Kidney (tissue), 14 donors: ENCODE data around the gene TCF4. TPM values are rescaled to one million over a fixed set of nuclear protein-coding genes. Genes with fewer than 3 reads are reported as not detected.
A peak's percentile ranks its signal among the peaks of the same experiment; 100 is the strongest.

ENCODE experiments used
- DNase-seq, 5 donors: peaks; one replicate each; pipeline ENCODE4 v3.0.0-alpha.2; 2013 to 2020
- FAIRE-seq: peaks from 2 replicates; lab custom pipeline; 2012; peaks lifted over from hg19 to GRCh38; lab: Jason Lieb, UNC
- H3K27ac ChIP-seq, 2 donors: one replicate each; pipeline ENCODE4 v1.7.0; 2013; ENCODE audit warnings: low read depth in 2 of 2, low read length in 2 of 2, inconsistent platforms in 1 of 2
- H3K27me3 ChIP-seq: one replicate; pipeline ENCODE4 v1.7.1; 2013; ENCODE audit warnings: low read length, inconsistent platforms; ENCODE audit not compliant: control insufficient read depth, insufficient read depth
- H3K36me3 ChIP-seq, 3 donors: one replicate each; pipeline versions ENCODE4 v1.7.0 to v1.7.1; 2013; ENCODE audit warnings: low read length in 3 of 3, control low read depth in 1 of 3, inconsistent platforms in 1 of 3; ENCODE audit not compliant: insufficient read depth in 3 of 3, control insufficient read depth in 2 of 3
- H3K4me1 ChIP-seq, 3 donors: one replicate each; pipeline versions ENCODE4 v1.7.0 to v1.7.1; 2013; ENCODE audit warnings: low read length in 3 of 3, inconsistent platforms in 1 of 3, low read depth in 1 of 3; ENCODE audit not compliant: control insufficient read depth in 2 of 3, insufficient read depth in 2 of 3
- H3K4me3 ChIP-seq, 3 donors: one replicate each; pipeline versions ENCODE4 v1.7.0 to v1.8.1; 2013; ENCODE audit warnings: low read length in 3 of 3, control low read depth in 1 of 3, inconsistent platforms in 1 of 3
- H3K9ac ChIP-seq, 3 donors: one replicate each; pipeline versions ENCODE4 v1.7.0 to v1.7.1; 2013; ENCODE audit warnings: low read length in 3 of 3, control low read depth in 1 of 3, inconsistent platforms in 1 of 3
- H3K9me3 ChIP-seq, 3 donors: one replicate each; pipeline versions ENCODE4 v1.7.0 to v1.7.1; 2013; ENCODE audit warnings: low read length in 3 of 3, control low read depth in 1 of 3, inconsistent platforms in 1 of 3; ENCODE audit not compliant: control insufficient read depth in 2 of 3, insufficient read depth in 1 of 3
- CTCF ChIP-seq: IDR thresholded peaks from 3 replicates; pipeline ENCODE4 v1.5.1; 2012; ENCODE audit warnings: mild to moderate bottlenecking, moderate library complexity, borderline replicate concordance; ENCODE audit not compliant: insufficient read depth; ENCODE audit errors: extremely low read depth
- intact Hi-C: fragments of 100-400 bp; cut with DNase I; formaldehyde crosslinking; loops from one replicate; pipeline ENCODE4 v1.11.1; 2022
- polyA plus RNA-seq: library from polyadenylated mRNA; stranded (reverse); fragments of 350-450 nt; fragmentation: Illumina TruSeq; extraction: RNeasy Lipid Tissue Mini Kit (QIAGEN cat#74804); gene quantifications from one replicate; pipeline ENCODE4 v1.2.3, GENCODE V29; 2014; ENCODE audit warnings: low read depth, low replicate concordance; ENCODE audit not compliant: insufficient read depth
- total RNA-seq: library from RNA; stranded (reverse); fragmentation: NEBNext Ultra II Directional; extraction: Animal tissue kit (Norgen Biotek cat#: 25700); gene quantifications from one replicate; pipeline ENCODE4 v1.2.1, GENCODE V29; 2021
- donor health status: control.
- donor health status: control.
- donor health status: control.
- donor health status: control.
- donor health status: control.
- donor health status: DM: yes; HTN: yes; CAD: no.
- donor health status: Normal renal cell carcinoma (clear cell type).

TCF4 gene
- total and polyA plus RNA-seq, 2 donors from 2014 or later = 4.4 to 60.3 TPM

- no peak overlapping the region for H3K4me3 ChIP-seq
- H3K36me3 ChIP-seq = no peaks in the 10 kb centered on the region
- no peak overlapping the region for H3K27ac ChIP-seq
- H3K9me3 ChIP-seq = no peaks in the 10 kb centered on the region
- intact Hi-C loops = loop anchor here (10.0 kb wide), 1 partner anchor 169 kb away; no protein-coding TSS in a partner anchor
- TF ChIP-seq CTCF = no peak
- no peak overlapping the region for H3K9ac ChIP-seq
- peaks cover 0 to 3% (median 0%) of the 10 kb centered on the region in 3 donors for H3K4me1 ChIP-seq
- no peak for DNase-seq
- H3K27me3 ChIP-seq = no peaks in the 10 kb centered on the region
- FAIRE-seq = no peak
Observed at GRCh38 chr18:55404136-55404830, 183.7 kb downstream of the TCF4 start.

- no peak for FAIRE-seq
- DNase-seq = no peak
- intact Hi-C loops = loop anchor here (10.0 kb wide), 1 partner anchor 169 kb away; no protein-coding TSS in a partner anchor
- H3K4me3 ChIP-seq = peak overlapping the region in 1 of 3 donors; percentile 5
- no peak for TF ChIP-seq CTCF
- no peak overlapping the region for H3K27ac ChIP-seq
- no peaks in the 10 kb centered on the region for H3K27me3 ChIP-seq
- H3K36me3 ChIP-seq = no peaks in the 10 kb centered on the region
- peak overlapping the region in 1 of 3 donors; percentile 17 for H3K9ac ChIP-seq
- peaks cover 0 to 3% (median 0%) of the 10 kb centered on the region in 3 donors for H3K4me1 ChIP-seq
- H3K9me3 ChIP-seq = no peaks in the 10 kb centered on the region
Observed at GRCh38 chr18:55403421-55403949, 184.5 kb downstream of the TCF4 start.

- Histone ChIP-seq H3K9me3 (no peaks in the 10 kb centered on the region), H3K4me1 (peaks cover 0 to 3% (median 0%) of the 10 kb centered on the region in 3 donors), H3K4me3 (peak overlapping the region in 2 of 3 donors; percentile 32 to 33), H3K9ac (peak overlapping the region in 1 of 3 donors; percentile 17), H3K27ac (no peak overlapping the region), H3K27me3 (no peaks in the 10 kb centered on the region), H3K36me3 (no peaks in the 10 kb centered on the region)
- no peak for TF ChIP-seq CTCF
- peak in 2 of 5 donors; percentile 59 to 63 for DNase-seq
- intact Hi-C loops = loop anchor here (10.0 kb wide), 1 partner anchor 168 kb away; no protein-coding TSS in a partner anchor
- no peak for FAIRE-seq
Observed at GRCh38 chr18:55402731-55403405, 185.1 kb downstream of the TCF4 start.
